Right lobe of liver (tissue), 6 donors: ENCODE results near the gene DNLZ. TPM values are rescaled to one million over a fixed set of nuclear protein-coding genes. Genes with fewer than 3 reads are reported as not detected.

Experiments used
- ATAC-seq, 4 donors: fragments of 200-7000 bp; cut with Tn5 transposase; one replicate each; pipeline ENCODE4 v1.9.1; 2020; ENCODE audit warnings: mild to moderate bottlenecking in 4 of 4, moderate library complexity in 4 of 4
- DNase-seq, 3 donors: peaks; one replicate each; pipeline ENCODE4 v3.0.0-alpha.2; 2020
- H3K27ac ChIP-seq, 3 donors: fragments of 200-600 bp; one replicate each; pipeline ENCODE4 v1.8.0; 2022
- H3K27me3 ChIP-seq, 2 donors: fragments of 200-600 bp; one replicate each; pipeline ENCODE4 v1.8.0; 2022
- H3K36me3 ChIP-seq, 4 donors: fragments of 200-600 bp; sonication (generic) in 1 of 4; one replicate each; pipeline versions ENCODE4 v1.5.1 to v1.8.0; 2017 to 2022; ENCODE audit warnings: control low read depth in 1 of 4
- H3K4me1 ChIP-seq, 4 donors: fragments of 200-600 bp; sonication (generic) in 1 of 4; one replicate each; pipeline versions ENCODE4 v1.5.1 to v1.8.0; 2017 to 2022; ENCODE audit warnings: control low read depth in 1 of 4
- H3K4me3 ChIP-seq, 3 donors: fragments of 200-600 bp; one replicate each; pipeline ENCODE4 v1.8.0; 2022
- H3K9me3 ChIP-seq, 4 donors: fragments of 200-600 bp; sonication (generic) in 1 of 4; one replicate each; pipeline versions ENCODE4 v1.5.1 to v1.8.0; 2017 to 2022; ENCODE audit warnings: control low read depth in 1 of 4
- CTCF ChIP-seq, 4 donors: fragments of 200-600 bp in 3 of 4; fragments of 450-650 bp in 1 of 4; IDR thresholded peaks; one replicate each; pipeline versions ENCODE4 v1.5.1 to v1.8.0; 2016 to 2022; ENCODE audit warnings: antibody characterized with exemption in 4 of 4, mild to moderate bottlenecking in 2 of 4
- POLR2A ChIP-seq: fragments of 450-650 bp; IDR thresholded peaks from one replicate; pipeline ENCODE4 v1.6.1; 2017; ENCODE audit warnings: antibody characterized with exemption, mild to moderate bottlenecking
- WGBS: methylation state at CpG from one replicate; pipeline ENCODE4 v1.1.6; 2018; ENCODE audit warnings: low coverage, low lambda C conversion rate; ENCODE audit not compliant: insufficient coverage; ENCODE audit errors: missing lambda C conversion rate; 5-methylcytosine and 5-hydroxymethylcytosine counted together
- intact Hi-C, 2 donors: fragments of 100-400 bp; cut with DNase I; formaldehyde crosslinking; loops; one replicate each; pipeline versions ENCODE4 v1.11.2 to v1.14.1; 2022
- long read RNA-seq: library from polyadenylated mRNA; unstranded; transcript quantifications from one replicate; pipeline ENCODE4 v2.0.0, GENCODE V29; 2019
- total RNA-seq, 6 experiments: library from RNA; depleted of rRNA in 2 of 6; stranded (reverse); fragments of >200 nt in 2 of 6; fragmentation: NEBNext Ultra II Directional in 3 of 6; extraction: Animal tissue kit (Norgen Biotek cat#: 25700) in 3 of 6; gene quantifications; one replicate each; pipeline versions ENCODE4 v1.1.0 to v1.2.4, GENCODE V29; 2016 to 2023
- donor health status: DM: no; HTN: yes; CAD: no.
- donor health status: DM: no; HTN: no; CAD: no.
- donor health status: DM: no; HTN: no; CAD: no.
- donor health status: DM: no; HTN: yes; CAD: no.
- donor health status: DM: no; HTN: yes; CAD: no.

DNLZ gene
- 10 to 100 TPM in 3 of 6 experiments, 1 to 10 TPM in 3; 5.0 to 26.0 (median 10.4) TPM for total RNA-seq
- long read RNA-seq, result 0 reads

DNA sequence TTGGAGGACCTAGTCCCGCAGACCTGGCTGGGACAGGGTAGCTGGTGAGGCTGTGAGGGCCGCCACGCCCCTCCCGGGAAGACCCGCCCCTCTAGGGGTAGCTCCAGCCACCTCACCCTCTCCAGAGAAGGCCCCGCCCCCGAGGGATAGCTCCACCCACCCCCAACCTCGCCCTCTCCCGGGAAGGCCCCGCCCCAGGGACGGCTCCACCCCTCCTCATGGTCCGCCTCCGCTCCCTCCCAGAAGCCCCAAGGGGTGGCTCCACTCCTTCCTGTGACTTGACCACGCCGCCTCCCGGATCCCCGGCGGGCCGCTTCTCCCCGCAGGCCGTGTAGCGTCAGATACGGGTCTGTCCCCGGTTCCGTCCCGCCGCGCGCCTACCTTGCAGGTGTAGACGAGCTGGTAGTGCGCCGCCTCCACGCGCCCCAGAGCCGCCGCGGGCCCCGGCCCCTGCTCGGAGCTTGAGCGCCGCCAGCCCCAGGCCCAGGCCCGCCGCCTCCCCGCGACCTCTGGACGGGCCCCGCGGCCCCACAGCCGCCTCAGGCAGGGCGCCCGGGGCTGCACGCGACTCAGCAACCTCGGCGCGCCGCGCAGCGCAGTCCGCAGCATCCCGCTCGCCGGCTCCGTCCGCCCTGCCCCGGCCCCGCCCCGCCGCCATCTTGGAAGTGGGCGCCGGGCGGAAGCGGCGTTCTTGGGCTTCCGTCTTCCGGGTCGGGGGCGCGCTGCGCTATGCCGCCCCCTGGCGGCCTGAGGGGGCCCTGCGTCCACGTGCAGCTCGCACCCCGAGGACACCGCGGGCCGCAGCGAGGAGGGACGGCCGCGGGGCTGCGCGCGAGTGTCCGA is at the start of gene DNLZ:
DNLZ (minus strand) TSS at position 639 of the 843 bp plus-strand sequence; CDS start at position 609, 30 bp downstream.
- TF ChIP-seq POLR2A (peak; percentile 90), CTCF (IDR thresholded peaks at IDR 0.05) (peak; percentile 99 to 100 (median 99))
- ATAC-seq (peak; percentile 94 to 97 (median 95)), DNase-seq (peak; percentile 99)
- no peaks in the 10 kb centered on the region for H3K36me3 ChIP-seq
- no peaks in the 10 kb centered on the region for H3K9me3 ChIP-seq
- H3K27ac ChIP-seq, result peak within 1 kb of the TSS; percentile 41 to 83 (median 82)
- peak within 1 kb of the TSS; percentile 68 to 98 (median 75) for H3K4me3 ChIP-seq
- intact Hi-C loops, result no loop called here
- H3K27me3 ChIP-seq, result no peaks in the 10 kb centered on the region
- peaks cover 0 to 8% (median 5%) of the 10 kb centered on the region in 4 donors for H3K4me1 ChIP-seq
- WGBS, result under 1% methylated on average over 19 of the region's 97 CpGs

DNA sequence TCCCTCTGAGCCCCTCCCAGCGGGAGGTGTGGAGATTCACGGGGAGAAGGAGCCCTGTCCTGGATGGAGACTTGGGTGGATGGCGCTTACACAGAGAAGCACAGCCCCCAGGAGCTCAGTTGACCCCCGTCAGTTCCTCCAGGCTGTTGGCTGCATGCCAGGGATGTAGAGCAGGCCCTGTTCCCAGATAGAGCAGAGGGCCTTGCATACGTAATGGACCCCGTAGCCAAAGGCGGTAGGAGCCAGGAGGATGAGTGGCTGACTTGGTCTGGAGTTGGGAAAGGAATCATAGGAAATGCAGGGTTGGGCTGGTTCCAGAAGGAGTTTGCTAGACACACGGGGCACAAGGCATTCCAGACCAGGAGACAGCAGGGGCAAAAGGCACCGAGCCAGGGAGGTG is 49.4 kb upstream of the DNLZ start:
- H3K27ac ChIP-seq, result no peak overlapping the region

DNA sequence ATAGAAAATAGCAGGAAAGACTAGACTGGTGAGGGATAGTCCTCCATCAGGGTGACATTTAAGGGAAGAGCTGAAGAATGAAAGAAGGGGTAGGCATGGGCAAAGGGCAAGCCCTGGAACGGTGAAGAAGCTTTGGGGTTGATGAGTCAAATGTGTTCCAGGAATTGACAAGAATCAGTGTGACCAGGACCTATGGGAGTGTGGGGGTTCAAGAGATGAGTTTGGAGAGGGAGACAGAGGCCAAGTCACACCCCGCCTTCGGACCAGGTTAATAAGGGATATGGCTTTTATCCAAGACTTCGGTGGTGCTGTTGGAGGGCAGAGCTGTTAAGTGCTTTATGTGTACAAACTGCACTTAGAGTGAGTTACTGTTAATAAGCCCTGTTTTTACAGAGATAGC is 47.8 kb upstream of the DNLZ start:
- H3K4me1 ChIP-seq, result peaks cover 0 to 19% (median 8%) of the 10 kb centered on the region in 4 donors
- H3K27me3 ChIP-seq, result no peaks in the 10 kb centered on the region
- intact Hi-C loops, result no loop called here
- no peak for ATAC-seq
- DNase-seq, result no peak
- peak overlapping the region in 1 of 3 donors; percentile 86 for H3K27ac ChIP-seq
- H3K4me3 ChIP-seq, result peak overlapping the region; percentile 93 to 98 (median 93)
- peaks cover 0 to 53% (median 19%) of the 10 kb centered on the region in 4 donors for H3K36me3 ChIP-seq
- H3K9me3 ChIP-seq, result no peaks in the 10 kb centered on the region
- whole genome bisulfite sequencing, result 15% methylated on average over 4 of the region's 4 CpGs
- TF ChIP-seq POLR2A, result no peak
- no peak for TF ChIP-seq CTCF (IDR thresholded peaks at IDR 0.05)

More for the DNA sequence above, 49.4 kb upstream of the DNLZ start:
- DNase-seq (no peak), ATAC-seq (no peak)
- peaks cover 0 to 23% (median 12%) of the 10 kb centered on the region in 4 donors for H3K4me1 ChIP-seq
- H3K4me3 ChIP-seq, result no peak overlapping the region
- intact Hi-C loops, result no loop called here
- no peaks in the 10 kb centered on the region for H3K27me3 ChIP-seq
- no peak for TF ChIP-seq POLR2A
- no peak for TF ChIP-seq CTCF (IDR thresholded peaks at IDR 0.05)
- 73% methylated on average over 9 of the region's 9 CpGs for WGBS
- H3K9me3 ChIP-seq, result no peaks in the 10 kb centered on the region
- peaks cover 5 to 50% (median 25%) of the 10 kb centered on the region in 4 donors for H3K36me3 ChIP-seq

DNA sequence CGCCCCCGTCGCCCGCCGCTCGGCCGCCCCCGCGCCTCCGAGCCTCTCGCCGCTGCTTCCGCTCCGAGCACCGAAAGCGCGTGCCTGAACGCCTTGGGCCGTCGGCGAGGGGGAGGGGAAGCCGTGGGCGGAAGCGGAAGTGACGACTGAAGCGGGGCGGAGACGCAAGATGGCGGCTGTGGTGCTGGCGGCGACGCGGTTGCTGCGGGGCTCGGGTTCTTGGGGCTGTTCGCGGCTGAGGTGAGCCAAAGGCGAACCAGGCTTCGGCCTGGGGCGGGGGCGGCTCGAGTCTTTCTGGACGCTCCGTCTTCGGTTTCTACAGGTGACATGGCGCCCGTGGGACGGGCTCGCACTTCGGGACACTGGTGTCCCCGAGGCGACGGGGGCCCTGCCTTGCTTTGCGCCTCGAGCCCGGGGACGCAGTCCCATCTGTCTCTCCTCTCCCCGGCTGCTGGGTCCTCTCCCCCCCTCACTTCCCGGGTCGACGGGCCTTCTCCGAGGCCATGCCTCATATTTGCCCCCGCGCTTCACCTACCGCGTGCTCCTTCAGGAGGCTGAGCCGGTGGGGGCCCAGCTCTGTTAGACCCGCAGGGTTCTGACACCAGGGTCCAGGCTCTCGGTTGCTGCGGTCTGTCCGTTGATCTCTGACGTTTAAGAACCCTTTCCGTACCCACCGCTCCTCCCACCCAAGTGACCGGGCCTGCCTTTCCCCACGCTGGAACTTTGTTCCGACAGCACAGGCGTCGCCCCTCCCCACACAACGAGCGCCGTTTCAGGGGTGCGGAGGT is 47.1 kb upstream of the DNLZ start, which contains the start of the genes ENTR1 and PMPCA:
ENTR1 (minus strand) TSS at position 115 of the 788 bp plus-strand sequence. CDS start 217 bp downstream, outside the sequence.
PMPCA (plus strand) TSS at position 159 of the 788 bp plus-strand sequence; CDS start at position 170, 11 bp downstream.
- peaks cover 0 to 51% (median 17%) of the 10 kb centered on the region in 4 donors for H3K36me3 ChIP-seq
- H3K27me3 ChIP-seq, result no peaks in the 10 kb centered on the region

More for the DNA sequence above, 47.1 kb upstream of the DNLZ start, which contains the start of the genes ENTR1 and PMPCA:
- peak; percentile 94 to 95 (median 95) for DNase-seq
- under 1% methylated on average over 34 of the region's 83 CpGs for WGBS
- H3K4me3 ChIP-seq, result peak within 1 kb of the TSS; percentile 93 to 98 (median 93)
- intact Hi-C loops, result no loop called here
- peak within 1 kb of the TSS; percentile 74 to 86 (median 79) for H3K27ac ChIP-seq
- TF ChIP-seq CTCF (IDR thresholded peaks at IDR 0.05), result no peak
- peak; percentile 77 for TF ChIP-seq POLR2A
- H3K9me3 ChIP-seq, result no peaks in the 10 kb centered on the region
- H3K4me1 ChIP-seq, result peaks cover 0 to 19% (median 8%) of the 10 kb centered on the region in 4 donors
- ATAC-seq, result peak; percentile 86 to 94 (median 92)
